GM19395 (cell line): ENCODE measurements around the gene OMG.
"Not testable (repeated sequence)": the region's sequence is repeated elsewhere in the genome, so short reads cannot be mapped to it uniquely, and the experiment has no call there.

Source experiments
- ATAC-seq: cut with Tn5 transposase; IDR thresholded peaks from one replicate; pipeline ENCODE4 v1.9.1; 2021; ENCODE audit warnings: mild to moderate bottlenecking, moderate library complexity; ENCODE audit not compliant: unreplicated experiment

The OMG gene

GRCh38 chr17:31297090-31297489, at the start of gene OMG:
OMG (minus strand) TSS chr17:31297239; CDS start chr17:31296331, 908 bp downstream.
- no peak for ATAC-seq

- not testable (repeated sequence) for ATAC-seq
These were observed 48.2 kb upstream of the OMG start for GRCh38 chr17:31345191-31345747.

GRCh38 chr17:31339906-31340661, 43.0 kb upstream of the OMG start:
- no peak for ATAC-seq

- no peak for ATAC-seq
These were observed 32.2 kb upstream of the OMG start for GRCh38 chr17:31329221-31329620.

- no peak for ATAC-seq
These were observed 31.1 kb upstream of the OMG start for GRCh38 chr17:31328160-31328535.

- no peak for ATAC-seq
These were observed 30.6 kb upstream of the OMG start for GRCh38 chr17:31327534-31328159.

GRCh38 chr17:31323551-31323950, 26.5 kb upstream of the OMG start:
- no peak for ATAC-seq

GRCh38 chr17:31321966-31322365, 24.9 kb upstream of the OMG start:
- no peak for ATAC-seq

GRCh38 chr17:31321481-31321880, 24.4 kb upstream of the OMG start, which contains the start of gene EVI2A:
EVI2A (minus strand) TSS chr17:31321622; CDS start chr17:31319013, 2,609 bp downstream.
- ATAC-seq: no peak

GRCh38 chr17:31320791-31321190, 23.8 kb upstream of the OMG start:
- no peak for ATAC-seq

GRCh38 chr17:31320241-31320640, 23.2 kb upstream of the OMG start:
- ATAC-seq: no peak

GRCh38 chr17:31318851-31319661, 22.0 kb upstream of the OMG start:
- ATAC-seq: no peak

- peak; percentile 53 for ATAC-seq
These were observed 21.3 kb upstream of the OMG start for GRCh38 chr17:31318298-31318801.

GRCh38 chr17:31314782-31315100, 17.7 kb upstream of the OMG start:
- ATAC-seq: no peak

- ATAC-seq: no peak
These were observed 17.1 kb upstream of the OMG start, which contains the start of gene EVI2B for GRCh38 chr17:31313982-31314781. EVI2B (minus strand) TSS chr17:31314054; CDS start chr17:31305609, 8,445 bp downstream.

- not testable (repeated sequence) for ATAC-seq
These were observed 15.2 kb upstream of the OMG start for GRCh38 chr17:31312223-31312622.

GRCh38 chr17:31311526-31311925, 14.5 kb upstream of the OMG start:
- ATAC-seq: no peak

GRCh38 chr17:31310886-31311285, 13.8 kb upstream of the OMG start:
- ATAC-seq: no peak

GRCh38 chr17:31310260-31310659, 13.2 kb upstream of the OMG start:
- no peak for ATAC-seq

- no peak for ATAC-seq
These were observed 12.5 kb upstream of the OMG start for GRCh38 chr17:31309556-31309955.
